Lower leg skin (tissue), 4 donors: Measurements from ENCODE around the gene CTNNA2. TPM values are rescaled to one million over a fixed set of nuclear protein-coding genes. Genes with fewer than 3 reads are reported as not detected.

ENCODE experiments used
- DNase-seq, 2 donors: peaks; one replicate each; pipeline ENCODE4 v3.0.0-alpha.2; 2019; ENCODE audit warnings: low spot score in 2 of 2
- H3K4me3 ChIP-seq: fragments of 200-600 bp; sonication (generic); 2 replicates; pipeline ENCODE4 v1.5.1; 2017; ENCODE audit warnings: mild to moderate bottlenecking, low read depth; ENCODE audit not compliant: poor library complexity, severe bottlenecking
- POLR2A ChIP-seq, 2 donors: fragments of 450-650 bp; IDR thresholded peaks; one replicate each; pipeline ENCODE4 v1.6.1; 2016 to 2017; ENCODE audit warnings: antibody characterized with exemption in 2 of 2, mild to moderate bottlenecking in 1 of 2, moderate library complexity in 1 of 2
- WGBS, 2 donors: methylation state at CpG; one replicate each; pipeline ENCODE4 v1.1.5; 2018; 5-methylcytosine and 5-hydroxymethylcytosine counted together
- intact Hi-C: fragments of 100-400 bp; cut with DNase I; formaldehyde crosslinking; loops from one replicate; pipeline ENCODE4 v1.15.0; 2023; ENCODE audit warnings: low total_unique reads
- total RNA-seq, 4 donors: library from RNA; depleted of rRNA; stranded (reverse); fragments of >200 nt; gene quantifications; one replicate each; pipeline ENCODE4 v1.1.0, GENCODE V29; 2016
- TF ChIP-seq, protein P1 (sequence below), 3 donors: fragments of 450-650 bp; IDR thresholded peaks; one replicate each; pipeline ENCODE4 v1.5.1; 2016; ENCODE audit warnings: antibody characterized with exemption in 3 of 3, mild to moderate bottlenecking in 3 of 3, moderate library complexity in 2 of 3

The CTNNA2 gene
- total RNA-seq, 4 donors from 2014 or later: not detected

GRCh38 chr2:80531319-80531718 is 1018.5 kb downstream of the CTNNA2 start:
- intact Hi-C loops: no loop called here
- WGBS, 2 donors: 92 to 100% methylated on average over 1 of the region's 1 CpG
- TF ChIP-seq, protein P1, sequence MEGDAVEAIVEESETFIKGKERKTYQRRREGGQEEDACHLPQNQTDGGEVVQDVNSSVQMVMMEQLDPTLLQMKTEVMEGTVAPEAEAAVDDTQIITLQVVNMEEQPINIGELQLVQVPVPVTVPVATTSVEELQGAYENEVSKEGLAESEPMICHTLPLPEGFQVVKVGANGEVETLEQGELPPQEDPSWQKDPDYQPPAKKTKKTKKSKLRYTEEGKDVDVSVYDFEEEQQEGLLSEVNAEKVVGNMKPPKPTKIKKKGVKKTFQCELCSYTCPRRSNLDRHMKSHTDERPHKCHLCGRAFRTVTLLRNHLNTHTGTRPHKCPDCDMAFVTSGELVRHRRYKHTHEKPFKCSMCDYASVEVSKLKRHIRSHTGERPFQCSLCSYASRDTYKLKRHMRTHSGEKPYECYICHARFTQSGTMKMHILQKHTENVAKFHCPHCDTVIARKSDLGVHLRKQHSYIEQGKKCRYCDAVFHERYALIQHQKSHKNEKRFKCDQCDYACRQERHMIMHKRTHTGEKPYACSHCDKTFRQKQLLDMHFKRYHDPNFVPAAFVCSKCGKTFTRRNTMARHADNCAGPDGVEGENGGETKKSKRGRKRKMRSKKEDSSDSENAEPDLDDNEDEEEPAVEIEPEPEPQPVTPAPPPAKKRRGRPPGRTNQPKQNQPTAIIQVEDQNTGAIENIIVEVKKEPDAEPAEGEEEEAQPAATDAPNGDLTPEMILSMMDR (IDR thresholded peaks at IDR 0.05): no peak
- no peak overlapping the region for H3K4me3 ChIP-seq
- no peak for DNase-seq

DNA sequence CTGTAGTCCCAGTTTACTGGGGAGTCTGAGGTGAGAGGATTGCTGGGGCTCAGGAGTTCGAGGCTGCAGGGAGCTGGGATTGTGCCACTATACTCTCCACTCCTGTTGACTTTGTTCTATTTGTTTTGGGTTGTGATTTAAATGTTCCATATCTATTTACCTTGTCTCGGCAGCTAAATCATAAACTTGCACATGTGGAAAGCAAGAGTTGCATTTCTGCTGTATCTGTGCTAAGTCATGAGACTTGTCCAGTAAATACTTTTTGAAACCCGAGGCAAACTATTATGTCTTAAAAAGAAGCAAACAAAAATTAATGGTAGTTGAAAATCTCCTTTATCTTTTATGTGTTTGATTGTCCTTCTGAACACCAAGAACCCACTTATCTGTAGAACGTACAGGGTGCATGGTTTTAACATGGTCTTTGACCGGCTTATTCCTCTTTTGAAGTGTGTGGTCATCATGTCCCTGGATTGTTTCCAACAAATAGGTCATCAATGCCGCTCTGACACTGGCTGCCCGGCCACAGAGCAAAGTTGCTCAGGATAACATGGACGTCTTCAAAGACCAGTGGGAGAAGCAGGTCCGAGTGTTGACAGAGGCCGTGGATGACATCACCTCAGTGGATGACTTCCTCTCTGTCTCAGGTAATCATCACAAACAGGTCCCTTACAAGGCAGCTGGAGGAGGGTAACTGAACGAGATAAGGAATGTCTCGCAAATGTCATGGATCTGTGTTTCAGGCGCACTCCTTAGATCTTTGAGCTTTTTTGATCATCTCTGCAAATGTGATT is 1032.8 kb downstream of the CTNNA2 start:
- TF ChIP-seq POLR2A (IDR thresholded peaks at IDR 0.05): no peak
- TF ChIP-seq, protein P1 (IDR thresholded peaks at IDR 0.05): no peak
- H3K4me3 ChIP-seq: no peak overlapping the region
- WGBS, 2 donors: 77 to 84% methylated on average over 13 of the region's 13 CpGs
- DNase-seq: no peak
- intact Hi-C loops: no loop called here

DNA sequence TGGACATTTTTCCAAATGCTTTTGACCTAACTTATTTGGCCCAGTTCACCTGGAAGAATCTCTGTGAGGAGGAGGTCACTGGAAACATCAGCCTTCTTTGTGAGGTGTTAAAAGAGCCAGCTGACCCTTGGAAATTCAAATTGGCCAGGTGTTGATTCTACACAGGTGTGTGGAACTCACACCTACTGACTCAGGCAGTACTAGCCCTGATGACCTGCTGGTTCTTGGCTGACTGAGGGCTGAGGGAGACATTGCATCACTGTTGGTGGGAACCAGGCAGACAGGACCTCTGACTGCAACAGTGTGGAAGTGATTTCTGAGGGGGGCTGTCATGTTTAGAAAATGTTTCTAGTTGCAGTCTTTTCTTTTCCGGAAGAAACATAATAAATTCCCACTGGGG is 1033.9 kb downstream of the CTNNA2 start:
- H3K4me3 ChIP-seq: no peak overlapping the region
- TF ChIP-seq, protein P1 (IDR thresholded peaks at IDR 0.05): no peak
- TF ChIP-seq POLR2A (IDR thresholded peaks at IDR 0.05): no peak
- intact Hi-C loops: no loop called here
- no peak for DNase-seq
- WGBS, 2 donors: 74 to 86% methylated on average over 1 of the region's 1 CpG

GRCh38 chr2:80547344-80547743 is 1034.5 kb downstream of the CTNNA2 start:
- DNase-seq: no peak
- H3K4me3 ChIP-seq: no peak overlapping the region
- intact Hi-C loops: no loop called here
- TF ChIP-seq, protein P1 (IDR thresholded peaks at IDR 0.05): no peak
- no peak for TF ChIP-seq POLR2A (IDR thresholded peaks at IDR 0.05)

DNA sequence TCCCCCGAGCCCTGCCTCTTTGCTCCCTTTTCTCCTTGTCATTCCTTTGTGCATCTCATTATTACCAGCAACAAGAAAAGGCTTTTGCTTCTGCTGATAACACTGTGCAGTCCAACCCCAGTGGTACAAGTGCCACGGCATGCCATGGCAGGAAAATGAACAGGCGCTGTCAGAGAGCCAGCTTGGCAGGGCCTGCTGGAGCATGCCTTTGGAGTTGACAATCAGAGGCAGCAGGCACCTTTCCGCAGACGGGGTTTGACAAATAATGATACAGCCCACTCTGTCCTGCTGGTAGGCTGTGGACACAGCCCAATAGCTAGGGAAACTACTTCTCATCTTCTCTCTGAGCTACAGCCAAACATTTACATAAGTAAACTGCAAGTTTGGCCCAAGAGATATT is 1035.6 kb downstream of the CTNNA2 start:
- intact Hi-C loops: no loop called here
- 47 to 52% methylated on average over 5 of the region's 5 CpGs for WGBS, 2 donors
- no peak for TF ChIP-seq POLR2A (IDR thresholded peaks at IDR 0.05)
- TF ChIP-seq, protein P1 (IDR thresholded peaks at IDR 0.05): no peak
- peak in 1 of 2 donors; percentile 18 for DNase-seq
- H3K4me3 ChIP-seq: no peak overlapping the region

DNA sequence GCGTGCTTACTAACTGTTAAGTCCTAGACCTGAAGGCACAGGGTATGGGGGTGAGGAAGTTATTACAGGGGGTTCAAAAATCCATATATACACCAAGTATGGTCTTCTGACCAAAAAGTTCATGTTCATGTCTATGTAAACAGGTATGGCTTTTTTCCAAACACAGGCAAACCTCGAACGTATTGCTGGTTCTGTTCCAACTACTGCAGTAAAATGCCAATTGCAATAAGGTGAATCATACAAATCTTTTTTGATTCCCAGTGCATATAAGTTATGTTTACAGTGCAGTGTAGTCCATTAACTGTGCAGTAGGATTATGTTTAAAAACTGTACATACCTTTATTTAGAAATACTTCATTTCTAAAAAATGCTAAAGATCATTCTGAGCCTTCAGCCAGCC is 1037.0 kb downstream of the CTNNA2 start:
- H3K4me3 ChIP-seq: no peak overlapping the region
- intact Hi-C loops: loop anchor here (5.0 kb wide), 1 partner anchor 143 kb away; no protein-coding TSS in a partner anchor
- no peak for TF ChIP-seq POLR2A (IDR thresholded peaks at IDR 0.05)
- TF ChIP-seq, protein P1 (IDR thresholded peaks at IDR 0.05): no peak
- DNase-seq: no peak
- WGBS, 2 donors: 37 to 47% methylated on average over 3 of the region's 3 CpGs
